ENCODE measurements around the gene RMI1.

DNA sequence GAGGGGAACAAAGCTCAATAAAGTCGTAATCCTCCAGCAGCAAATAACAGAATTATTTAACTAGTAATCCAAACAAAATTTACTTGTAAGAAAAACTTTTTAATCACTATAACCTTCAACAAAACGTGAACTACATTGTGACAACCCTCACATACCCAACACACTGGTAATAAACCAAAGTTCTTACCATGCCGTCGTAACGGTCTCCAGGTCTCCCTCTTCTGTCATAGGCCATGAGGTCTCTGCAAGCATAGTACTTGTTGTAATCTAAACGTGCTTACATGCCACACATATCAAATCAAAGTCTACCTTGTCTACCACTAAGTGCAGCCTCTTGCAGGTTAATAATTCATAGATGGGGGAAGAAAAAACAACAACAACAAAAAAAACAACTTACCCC, 9.1 kb upstream of the RMI1 start:
- TF ChIP-seq POLR2A (IDR thresholded peaks at IDR 0.05; ENCODE audit: low read depth, low read length) (peak; percentile 20; the same call in 1 of the 2 replicates), POLR2AphosphoS5 (IDR thresholded peaks at IDR 0.05; ENCODE audit: low read depth, low read length) (0 out of 2 replicates have a peak, but pooled peaks have one; percentile 27), TAF1 (IDR thresholded peaks at IDR 0.05; ENCODE audit: borderline replicate concordance, low read depth, low read length) (no peak)
